Ascending aorta (tissue), 2 donors: ENCODE measurements around the gene ABCC5. TPM values are rescaled to one million over a fixed set of nuclear protein-coding genes. Genes with fewer than 3 reads are reported as not detected.
A peak's percentile ranks its signal among the peaks of the same experiment; 100 is the strongest.

Experiments
- DNase-seq, 2 donors: peaks; one replicate each; pipeline ENCODE4 v3.0.0-alpha.2; 2019; ENCODE audit warnings: low spot score in 2 of 2
- H3K27ac ChIP-seq, 2 donors: fragments of 200-600 bp; sonication (generic); one replicate each; pipeline ENCODE4 v1.5.1; 2016 to 2017; ENCODE audit warnings: mild to moderate bottlenecking in 1 of 2
- H3K27me3 ChIP-seq: fragments of 200-600 bp; sonication (generic); one replicate; pipeline ENCODE4 v1.5.1; 2017
- H3K36me3 ChIP-seq, 2 donors: fragments of 200-600 bp; sonication (generic); one replicate each; pipeline ENCODE4 v1.5.1; 2016
- H3K4me1 ChIP-seq, 2 donors: fragments of 200-600 bp; sonication (generic); one replicate each; pipeline ENCODE4 v1.5.1; 2016 to 2017; ENCODE audit warnings: mild to moderate bottlenecking in 1 of 2
- H3K4me3 ChIP-seq, 2 donors: fragments of 200-600 bp; sonication (generic); one replicate each; pipeline ENCODE4 v1.5.1; 2016 to 2017; ENCODE audit warnings: mild to moderate bottlenecking in 1 of 2
- H3K9me3 ChIP-seq, 2 donors: fragments of 200-600 bp; sonication (generic); one replicate each; pipeline ENCODE4 v1.5.1; 2016
- intact Hi-C: fragments of 100-400 bp; cut with DNase I; formaldehyde crosslinking; loops from one replicate; pipeline ENCODE4 v1.15.1; 2023
- total RNA-seq: library from RNA; depleted of rRNA; stranded (reverse); fragments of >200 nt; gene quantifications from one replicate; pipeline ENCODE4 v1.1.0, GENCODE V29; 2016
- TF ChIP-seq, protein P1 (sequence below), 3 experiments: fragments of 200-600 bp in 2 of 3; fragments of 450-650 bp in 1 of 3; sonication (generic) in 2 of 3; IDR thresholded peaks; one replicate each; pipeline ENCODE4 v1.5.1; 2016 to 2019; ENCODE audit warnings: antibody characterized with exemption in 3 of 3, mild to moderate bottlenecking in 1 of 3, moderate library complexity in 1 of 3

Gene ABCC5
- total RNA-seq, 1 donor from 2014 or later, result 16.2 TPM

DNA sequence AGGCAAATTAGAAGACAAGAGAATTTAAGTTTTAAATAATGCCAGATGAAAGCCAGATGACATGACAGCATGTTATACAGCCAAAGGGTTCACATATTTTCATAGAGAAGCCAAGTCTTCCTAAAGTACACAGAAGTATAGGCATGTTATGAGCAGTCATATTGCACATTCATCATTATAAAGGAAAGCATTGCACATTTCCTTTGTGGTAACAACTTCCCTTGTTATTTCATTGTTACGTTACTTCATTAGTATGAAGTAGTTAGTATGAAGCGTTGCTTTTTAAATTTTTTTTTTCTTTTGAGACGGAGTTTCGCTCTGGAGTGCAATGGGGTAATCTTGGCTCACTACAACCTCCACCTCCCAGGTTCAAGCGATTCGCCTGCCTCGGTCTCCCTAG, 4.6 kb upstream of the ABCC5 start:
- no peak for DNase-seq
- Histone ChIP-seq H3K4me3 (no peak overlapping the region), H3K9me3 (no peaks in the 10 kb centered on the region), H3K27ac (no peak overlapping the region), H3K4me1 (no peaks in the 10 kb centered on the region), H3K36me3 (no peaks in the 10 kb centered on the region), H3K27me3 (no peaks in the 10 kb centered on the region)
- TF ChIP-seq, protein P1, sequence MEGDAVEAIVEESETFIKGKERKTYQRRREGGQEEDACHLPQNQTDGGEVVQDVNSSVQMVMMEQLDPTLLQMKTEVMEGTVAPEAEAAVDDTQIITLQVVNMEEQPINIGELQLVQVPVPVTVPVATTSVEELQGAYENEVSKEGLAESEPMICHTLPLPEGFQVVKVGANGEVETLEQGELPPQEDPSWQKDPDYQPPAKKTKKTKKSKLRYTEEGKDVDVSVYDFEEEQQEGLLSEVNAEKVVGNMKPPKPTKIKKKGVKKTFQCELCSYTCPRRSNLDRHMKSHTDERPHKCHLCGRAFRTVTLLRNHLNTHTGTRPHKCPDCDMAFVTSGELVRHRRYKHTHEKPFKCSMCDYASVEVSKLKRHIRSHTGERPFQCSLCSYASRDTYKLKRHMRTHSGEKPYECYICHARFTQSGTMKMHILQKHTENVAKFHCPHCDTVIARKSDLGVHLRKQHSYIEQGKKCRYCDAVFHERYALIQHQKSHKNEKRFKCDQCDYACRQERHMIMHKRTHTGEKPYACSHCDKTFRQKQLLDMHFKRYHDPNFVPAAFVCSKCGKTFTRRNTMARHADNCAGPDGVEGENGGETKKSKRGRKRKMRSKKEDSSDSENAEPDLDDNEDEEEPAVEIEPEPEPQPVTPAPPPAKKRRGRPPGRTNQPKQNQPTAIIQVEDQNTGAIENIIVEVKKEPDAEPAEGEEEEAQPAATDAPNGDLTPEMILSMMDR (IDR thresholded peaks at IDR 0.05), result no peak
- intact Hi-C loops, result no loop called here

DNA sequence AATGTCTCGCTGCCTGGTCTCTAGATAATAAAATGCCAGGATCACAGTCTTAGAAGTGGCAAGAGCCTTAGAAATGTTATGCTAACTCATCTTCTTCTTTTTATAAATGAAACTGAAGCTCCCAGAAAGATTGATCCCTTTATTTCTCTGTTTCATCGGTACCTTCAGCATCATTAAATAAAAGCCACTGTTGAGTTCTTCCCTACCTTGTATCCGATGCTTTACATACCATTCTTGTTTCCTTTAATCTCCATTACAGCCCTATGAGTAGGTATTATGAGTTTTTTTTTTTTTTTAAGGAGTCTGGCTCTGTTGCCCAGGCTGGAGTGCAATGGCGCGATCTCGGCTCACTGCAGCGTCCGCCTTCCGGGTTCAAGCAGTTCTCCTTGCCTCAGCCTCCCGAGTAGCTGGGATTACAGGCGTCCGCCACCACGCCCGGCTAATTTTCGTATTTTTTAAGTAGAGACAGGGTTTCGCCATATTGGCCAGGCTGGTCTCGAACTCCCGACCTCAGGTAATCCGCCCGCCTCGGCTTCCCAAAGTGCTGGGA, 815 bp upstream of the ABCC5 start:
- Histone ChIP-seq H3K9me3 (no peaks in the 10 kb centered on the region), H3K4me1 (peaks cover 0 to 4% of the 10 kb centered on the region in 2 donors), H3K27me3 (no peaks in the 10 kb centered on the region), H3K36me3 (peaks cover 2 to 5% of the 10 kb centered on the region in 2 donors), H3K27ac (peak overlapping the region; percentile 58 to 60), H3K4me3 (peak overlapping the region; percentile 88 to 98)
- TF ChIP-seq, protein P1 (IDR thresholded peaks at IDR 0.05), result no peak
- DNase-seq, result no peak
- intact Hi-C loops, result loop anchor here (5.0 to 10.0 kb wide), 8 partner anchors 136 to 921 kb away; partner anchors contain the start of genes ABCF3, CLCN2, DVL3 and KLHL24

DNA sequence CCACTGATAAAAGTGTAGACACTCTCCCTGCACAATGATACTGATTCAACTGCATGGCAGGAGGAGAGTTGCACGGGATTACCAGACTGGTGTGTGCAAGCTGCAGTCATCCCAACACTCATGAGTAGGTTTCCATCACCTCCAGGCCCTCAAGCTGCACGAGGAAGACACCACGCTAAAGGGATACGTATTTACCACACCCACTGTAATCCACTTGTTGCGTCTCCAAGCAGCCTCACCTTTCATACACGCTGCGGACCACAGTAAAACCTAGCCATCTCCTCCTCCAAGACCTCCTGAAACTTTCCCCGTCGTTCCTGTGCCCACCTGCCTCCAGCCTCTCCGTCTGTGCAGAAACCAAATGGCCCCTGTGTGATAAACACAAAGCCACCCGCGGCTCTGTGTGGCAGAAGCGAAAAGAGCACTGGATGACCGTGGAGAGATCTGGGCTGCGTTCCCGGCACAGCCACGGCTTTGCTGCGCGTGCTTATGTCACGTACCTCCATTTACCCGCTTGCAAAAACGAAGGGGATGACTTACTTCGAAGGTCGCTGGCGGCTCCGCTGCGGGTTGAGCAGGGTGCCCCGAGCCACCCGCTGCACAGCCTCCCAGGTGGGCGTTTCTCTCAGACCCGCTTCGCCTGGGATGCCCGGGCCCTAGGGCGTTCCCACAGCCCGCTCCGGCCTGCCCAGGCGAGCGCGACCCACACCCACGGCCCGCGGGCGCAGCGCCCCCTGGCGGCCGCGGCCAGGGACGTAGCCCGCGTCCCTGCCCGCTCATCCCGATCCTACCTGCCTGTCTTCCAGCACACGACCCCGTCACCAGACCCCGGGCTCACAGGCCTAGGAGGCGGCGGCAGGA, 643 bp downstream of the ABCC5 start:
- peak overlapping the region; percentile 31 to 58 for H3K27ac ChIP-seq
- intact Hi-C loops, result loop anchor here (2.0 to 10.0 kb wide), 9 partner anchors 118 to 920 kb away; partner anchors contain the start of genes ABCF3, CLCN2, DVL3 and EIF2B5
- peak in 1 of 2 donors; percentile 81 for DNase-seq
- TF ChIP-seq, protein P1 (IDR thresholded peaks at IDR 0.05), result peak; percentile 81 to 87 (median 83)
- H3K36me3 ChIP-seq, result peaks cover 5 to 14% of the 10 kb centered on the region in 2 donors
- peak overlapping the region; percentile 88 to 98 for H3K4me3 ChIP-seq
- no peaks in the 10 kb centered on the region for H3K27me3 ChIP-seq
- H3K4me1 ChIP-seq, result peaks cover 0 to 4% of the 10 kb centered on the region in 2 donors
- no peaks in the 10 kb centered on the region for H3K9me3 ChIP-seq

DNA sequence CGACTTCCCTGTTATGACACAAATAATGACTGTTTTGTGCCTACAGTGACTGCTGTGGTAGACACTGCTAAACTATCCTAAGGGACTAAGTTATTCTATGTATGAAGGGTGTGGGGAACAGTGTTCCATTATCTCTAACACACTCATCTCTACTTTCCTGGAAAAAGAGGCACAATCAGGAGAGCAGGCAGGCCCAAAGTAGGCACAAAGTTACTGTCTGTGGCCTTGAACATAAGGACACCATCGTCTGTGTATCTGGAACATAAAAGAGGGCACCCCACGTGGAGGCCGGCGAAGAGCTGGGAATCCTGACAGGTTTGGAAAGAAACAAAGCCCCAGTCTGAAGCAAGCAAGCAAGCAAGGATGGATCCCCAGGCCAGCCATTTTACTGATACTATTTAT, 1.5 kb downstream of the ABCC5 start:
- TF ChIP-seq, protein P1 (IDR thresholded peaks at IDR 0.05), result no peak
- peaks cover 0 to 4% of the 10 kb centered on the region in 2 donors for H3K4me1 ChIP-seq

DNA sequence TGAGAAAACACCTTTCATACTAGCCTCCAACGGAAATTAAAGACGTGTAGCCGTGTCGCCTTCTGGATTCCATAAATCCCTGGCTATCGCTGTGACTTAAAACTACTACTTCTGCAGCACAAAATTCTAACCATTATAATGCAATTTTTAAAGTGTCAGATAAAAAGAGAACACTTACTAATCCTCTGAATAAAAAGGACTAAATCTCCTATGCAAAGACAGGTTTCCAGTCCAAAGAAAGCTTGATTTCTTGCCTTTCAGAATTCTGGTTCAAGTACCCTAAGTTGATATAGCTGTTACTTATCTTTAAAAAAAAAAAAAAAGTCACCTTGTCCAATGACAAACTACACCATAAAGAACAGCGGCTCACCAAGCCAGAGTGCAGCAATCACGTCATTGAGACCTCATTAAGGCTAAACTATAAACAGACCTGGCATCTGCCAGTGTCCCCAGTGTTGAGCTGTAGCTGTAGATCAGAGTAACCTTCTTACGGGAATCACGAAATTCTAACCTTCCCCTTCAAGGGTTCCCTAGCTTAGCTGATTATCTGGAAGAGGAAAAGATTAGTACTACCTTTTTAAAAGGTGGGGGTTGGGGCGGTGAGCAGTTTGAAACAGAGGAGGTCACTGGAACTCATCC, 2.2 kb downstream of the ABCC5 start:
- no peak overlapping the region for H3K4me3 ChIP-seq
- intact Hi-C loops, result loop anchor here (2.0 to 10.0 kb wide), 9 partner anchors 119 to 918 kb away; partner anchors contain the start of genes ABCF3, CLCN2, DVL3 and EIF2B5
- H3K36me3 ChIP-seq, result peaks cover 5 to 14% of the 10 kb centered on the region in 2 donors
- H3K27me3 ChIP-seq, result no peaks in the 10 kb centered on the region
- no peaks in the 10 kb centered on the region for H3K9me3 ChIP-seq
- TF ChIP-seq, protein P1 (IDR thresholded peaks at IDR 0.05), result no peak
- H3K4me1 ChIP-seq, result peaks cover 0 to 4% of the 10 kb centered on the region in 2 donors
- H3K27ac ChIP-seq, result no peak overlapping the region
- DNase-seq, result no peak

More for the DNA sequence above, 1.5 kb downstream of the ABCC5 start:
- Histone ChIP-seq H3K27me3 (no peaks in the 10 kb centered on the region), H3K9me3 (no peaks in the 10 kb centered on the region), H3K4me3 (peak overlapping the region; percentile 88 to 98), H3K36me3 (peaks cover 5 to 14% of the 10 kb centered on the region in 2 donors), H3K27ac (no peak overlapping the region)
- no peak for DNase-seq
- intact Hi-C loops, result loop anchor here (2.0 to 10.0 kb wide), 9 partner anchors 119 to 919 kb away; partner anchors contain the start of genes ABCF3, CLCN2, DVL3 and EIF2B5
